Measurements from ENCODE around the gene ATP5F1D. TPM values are rescaled to one million over a fixed set of nuclear protein-coding genes. Genes with fewer than 3 reads are reported as not detected.

The ATP5F1D gene
- total RNA-seq, 2 donors from 2014 or later: 148 to 210 TPM

- peak overlapping the region; percentile 27 for H3K4me3 Mint-ChIP-seq
- peaks cover 5% of the 10 kb centered on the region for H3K4me1 Mint-ChIP-seq
- peak overlapping the region; percentile 63 for H3K27ac Mint-ChIP-seq
Observed at GRCh38 chr19:1254530-1255185, 13.1 kb downstream of the ATP5F1D start.

GRCh38 chr19:1255186-1256161 lies 13.9 kb downstream of the ATP5F1D start:
- peaks cover 5% of the 10 kb centered on the region for H3K4me1 Mint-ChIP-seq
- H3K36me3 Mint-ChIP-seq (ENCODE audit: low read depth): peaks cover 84% of the 10 kb centered on the region
- no peaks in the 10 kb centered on the region for H3K27me3 Mint-ChIP-seq
- H3K9me3 Mint-ChIP-seq: no peaks in the 10 kb centered on the region
- ATAC-seq (replicated peaks): no peak
- peak overlapping the region; percentile 63 for H3K27ac Mint-ChIP-seq
- peak overlapping the region; percentile 27 for H3K4me3 Mint-ChIP-seq

More at GRCh38 chr19:1254530-1255185, 13.1 kb downstream of the ATP5F1D start:
- Mint-ChIP-seq H3K27me3 (no peaks in the 10 kb centered on the region), H3K9me3 (no peaks in the 10 kb centered on the region), H3K36me3 (ENCODE audit: low read depth) (peaks cover 84% of the 10 kb centered on the region)
- ATAC-seq (replicated peaks): no peak

- Mint-ChIP-seq H3K36me3 (ENCODE audit: low read depth) (peaks cover 80% of the 10 kb centered on the region), H3K9me3 (no peaks in the 10 kb centered on the region), H3K4me3 (peak overlapping the region; percentile 93), H3K27ac (peak overlapping the region; percentile 85), H3K4me1 (peaks cover 8% of the 10 kb centered on the region), H3K27me3 (no peaks in the 10 kb centered on the region)
- ATAC-seq (replicated peaks): no peak
Observed at GRCh38 chr19:1256646-1257474, 15.3 kb downstream of the ATP5F1D start.

GRCh38 chr19:1257475-1258162 lies 16.1 kb downstream of the ATP5F1D start:
- H3K9me3 Mint-ChIP-seq: no peaks in the 10 kb centered on the region
- peak overlapping the region; percentile 85 for H3K27ac Mint-ChIP-seq
- no peak for ATAC-seq (replicated peaks)
- no peaks in the 10 kb centered on the region for H3K27me3 Mint-ChIP-seq
- peak overlapping the region; percentile 93 for H3K4me3 Mint-ChIP-seq
- peaks cover 74% of the 10 kb centered on the region for H3K36me3 Mint-ChIP-seq (ENCODE audit: low read depth)
- peaks cover 9% of the 10 kb centered on the region for H3K4me1 Mint-ChIP-seq

GRCh38 chr19:1258163-1258492 lies 16.6 kb downstream of the ATP5F1D start:
- H3K4me1 Mint-ChIP-seq: peaks cover 9% of the 10 kb centered on the region
- peak overlapping the region; percentile 85 for H3K27ac Mint-ChIP-seq
- ATAC-seq (replicated peaks): no peak
- H3K36me3 Mint-ChIP-seq (ENCODE audit: low read depth): peaks cover 69% of the 10 kb centered on the region
- no peaks in the 10 kb centered on the region for H3K9me3 Mint-ChIP-seq
- peak overlapping the region; percentile 93 for H3K4me3 Mint-ChIP-seq
- no peaks in the 10 kb centered on the region for H3K27me3 Mint-ChIP-seq

- Mint-ChIP-seq H3K36me3 (ENCODE audit: low read depth) (peaks cover 63% of the 10 kb centered on the region), H3K4me3 (peak overlapping the region; percentile 93), H3K9me3 (no peaks in the 10 kb centered on the region), H3K4me1 (peaks cover 9% of the 10 kb centered on the region), H3K27ac (peak overlapping the region; percentile 95), H3K27me3 (no peaks in the 10 kb centered on the region)
- no peak for ATAC-seq (replicated peaks)
Observed at GRCh38 chr19:1258707-1259205, 17.2 kb downstream of the ATP5F1D start.

GRCh38 chr19:1259206-1259875 lies 17.8 kb downstream of the ATP5F1D start:
- no peaks in the 10 kb centered on the region for H3K9me3 Mint-ChIP-seq
- H3K27ac Mint-ChIP-seq: peak overlapping the region; percentile 95
- H3K36me3 Mint-ChIP-seq (ENCODE audit: low read depth): peaks cover 62% of the 10 kb centered on the region
- H3K4me3 Mint-ChIP-seq: peak overlapping the region; percentile 93
- peak; percentile 50 for ATAC-seq (replicated peaks)
- H3K27me3 Mint-ChIP-seq: no peaks in the 10 kb centered on the region
- peaks cover 9% of the 10 kb centered on the region for H3K4me1 Mint-ChIP-seq

GRCh38 chr19:1259876-1260748 lies 18.6 kb downstream of the ATP5F1D start:
- peak; percentile 45 for ATAC-seq (replicated peaks)
- no peaks in the 10 kb centered on the region for H3K27me3 Mint-ChIP-seq
- peaks cover 9% of the 10 kb centered on the region for H3K4me1 Mint-ChIP-seq
- peaks cover 54% of the 10 kb centered on the region for H3K36me3 Mint-ChIP-seq (ENCODE audit: low read depth)
- no peaks in the 10 kb centered on the region for H3K9me3 Mint-ChIP-seq
- H3K27ac Mint-ChIP-seq: peak overlapping the region; percentile 95
- peak overlapping the region; percentile 93 for H3K4me3 Mint-ChIP-seq

- Mint-ChIP-seq H3K36me3 (ENCODE audit: low read depth) (peaks cover 46% of the 10 kb centered on the region), H3K4me1 (peaks cover 9% of the 10 kb centered on the region), H3K27me3 (no peaks in the 10 kb centered on the region), H3K4me3 (peak overlapping the region; percentile 93), H3K9me3 (no peaks in the 10 kb centered on the region), H3K27ac (peak overlapping the region; percentile 95)
- peak; percentile 84 for ATAC-seq (replicated peaks)
Observed at GRCh38 chr19:1260749-1261537, 19.4 kb downstream of the ATP5F1D start.

- H3K4me3 Mint-ChIP-seq: peak overlapping the region; percentile 93
- H3K9me3 Mint-ChIP-seq: no peaks in the 10 kb centered on the region
- no peaks in the 10 kb centered on the region for H3K27me3 Mint-ChIP-seq
- peak overlapping the region; percentile 87 for H3K27ac Mint-ChIP-seq
- H3K4me1 Mint-ChIP-seq: peaks cover 9% of the 10 kb centered on the region
- no peak for ATAC-seq (replicated peaks)
- H3K36me3 Mint-ChIP-seq (ENCODE audit: low read depth): peaks cover 41% of the 10 kb centered on the region
Observed at GRCh38 chr19:1261538-1261797, 19.9 kb downstream of the ATP5F1D start.

GRCh38 chr19:1261798-1262622 lies 20.5 kb downstream of the ATP5F1D start:
- Mint-ChIP-seq H3K9me3 (no peaks in the 10 kb centered on the region), H3K27me3 (no peaks in the 10 kb centered on the region), H3K27ac (peak overlapping the region; percentile 87), H3K4me3 (peak overlapping the region; percentile 93), H3K36me3 (ENCODE audit: low read depth) (peaks cover 37% of the 10 kb centered on the region), H3K4me1 (peaks cover 9% of the 10 kb centered on the region)
- no peak for ATAC-seq (replicated peaks)
